Muscle of back (tissue), 11 donors: Measurements from ENCODE around the gene GPX8. TPM values are rescaled to one million over a fixed set of nuclear protein-coding genes. Genes with fewer than 3 reads are reported as not detected.

Experiments
- DNase-seq, 3 donors: peaks; one replicate each; pipeline versions ENCODE4 v3.0.0 to v3.0.0-alpha.2; 2013
- polyA plus RNA-seq, 10 donors: library from polyadenylated mRNA; unstranded; fragments of 120-200 nt; gene quantifications; one replicate each; pipeline ENCODE4 v1.2.1, GENCODE V29; 2013; ENCODE audit not compliant: insufficient read length in 10 of 10

GPX8 gene
- polyA plus RNA-seq, 10 donors: 69.0 to 116 (median 80.3) TPM

DNA sequence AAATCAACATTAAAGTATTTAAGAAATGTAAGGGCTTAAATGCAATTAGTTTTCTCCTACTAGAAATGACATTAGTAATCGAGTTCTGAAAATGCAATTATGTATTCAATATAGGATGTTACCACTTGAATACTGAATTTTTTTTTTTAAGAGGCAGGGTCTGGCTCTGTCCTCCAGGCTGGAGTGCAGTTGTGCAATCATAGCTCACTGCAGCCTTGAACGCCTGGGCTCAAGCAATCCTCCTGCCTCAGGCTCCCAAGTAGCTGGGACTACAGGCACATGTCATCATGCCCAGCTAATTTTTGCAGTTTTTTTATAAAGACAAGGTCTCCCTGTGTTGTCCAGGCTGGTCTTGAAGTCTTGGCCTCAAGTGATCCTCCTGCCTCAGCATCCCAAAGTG is 11.5 kb downstream of the GPX8 start:
- DNase-seq: no peak

DNA sequence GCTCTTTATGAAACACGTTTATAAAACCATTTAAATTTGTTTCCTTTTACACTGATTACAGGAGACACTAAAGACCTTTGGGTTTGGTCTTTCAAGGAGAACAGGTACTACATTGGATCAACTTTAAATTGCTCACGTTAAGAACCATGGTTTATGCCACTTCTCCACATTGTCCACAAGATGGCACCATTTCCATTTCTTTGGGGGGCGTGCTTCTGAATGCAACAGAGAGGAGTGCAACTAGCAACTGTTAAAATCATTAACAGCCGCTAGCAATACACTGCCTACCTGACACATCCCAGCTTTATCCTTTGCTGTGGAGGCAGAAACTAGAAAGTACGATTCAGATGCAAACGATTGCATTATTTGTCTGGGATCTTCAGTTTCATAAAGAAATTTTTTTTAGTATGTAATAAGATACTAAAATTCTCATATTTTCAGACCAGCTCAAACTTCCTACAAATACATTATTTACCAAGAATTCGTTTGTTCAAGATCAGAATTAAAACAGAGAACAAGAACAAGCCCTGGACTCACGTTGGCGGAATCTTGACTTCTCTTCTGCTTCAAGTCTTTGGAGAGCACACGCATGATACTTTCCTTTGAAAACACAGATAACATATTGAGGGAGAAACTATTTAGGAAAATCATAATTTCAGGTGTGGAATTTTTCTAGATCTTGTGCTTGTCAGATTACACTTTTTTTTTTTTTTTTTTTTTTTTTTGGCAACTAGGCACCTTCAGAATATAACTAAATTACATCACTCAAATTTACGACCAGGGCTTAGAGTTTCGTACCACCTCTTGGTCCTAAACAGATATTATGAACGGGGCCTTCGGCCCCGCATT is 12.3 kb downstream of the GPX8 start:
- DNase-seq: peak; percentile 78 to 84 (median 81)

DNA sequence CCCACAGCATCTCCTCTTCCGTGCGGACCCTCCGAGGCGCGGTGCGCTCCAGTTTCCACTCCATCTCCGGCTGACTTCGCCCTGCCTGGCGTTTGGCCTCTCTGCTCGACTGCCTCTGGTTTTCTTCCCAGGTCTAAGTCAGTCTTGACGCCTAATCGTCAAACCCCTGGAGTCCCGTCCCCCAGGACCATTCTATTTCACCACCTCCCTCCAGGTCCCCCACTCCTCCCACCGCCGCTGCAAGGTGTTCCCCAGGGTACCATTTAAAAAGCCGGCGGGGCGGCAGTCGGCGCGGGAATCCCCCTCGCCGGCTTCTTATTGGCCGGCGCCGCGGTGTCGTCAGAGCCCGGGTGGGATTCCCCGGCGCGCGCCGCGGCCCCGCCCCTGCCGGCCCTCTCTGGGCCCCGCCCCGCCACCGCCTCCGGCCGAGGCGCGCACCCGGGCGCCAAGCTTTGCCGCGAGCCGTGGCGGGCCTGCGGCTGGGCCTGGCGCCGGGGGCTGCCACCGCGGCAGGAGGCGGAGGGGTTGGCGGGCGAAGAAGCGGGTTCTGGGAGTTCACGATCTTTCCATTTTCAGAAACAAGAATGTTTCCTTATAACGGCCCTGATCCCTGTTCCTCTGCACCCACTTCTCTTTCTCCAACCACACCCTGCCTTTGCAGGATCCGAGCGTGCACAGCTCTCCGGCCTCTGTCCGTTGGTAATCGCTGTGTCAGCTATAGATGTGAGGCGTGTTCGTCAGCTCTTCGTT is 13.1 kb downstream of the GPX8 start, which contains the start of gene CDC20B:
TSS of gene CDC20B (minus strand) at position 241 of the 750 bp plus-strand sequence. CDS start at position 64, 177 bp downstream.
- peak; percentile 67 to 89 (median 80) for DNase-seq

DNA sequence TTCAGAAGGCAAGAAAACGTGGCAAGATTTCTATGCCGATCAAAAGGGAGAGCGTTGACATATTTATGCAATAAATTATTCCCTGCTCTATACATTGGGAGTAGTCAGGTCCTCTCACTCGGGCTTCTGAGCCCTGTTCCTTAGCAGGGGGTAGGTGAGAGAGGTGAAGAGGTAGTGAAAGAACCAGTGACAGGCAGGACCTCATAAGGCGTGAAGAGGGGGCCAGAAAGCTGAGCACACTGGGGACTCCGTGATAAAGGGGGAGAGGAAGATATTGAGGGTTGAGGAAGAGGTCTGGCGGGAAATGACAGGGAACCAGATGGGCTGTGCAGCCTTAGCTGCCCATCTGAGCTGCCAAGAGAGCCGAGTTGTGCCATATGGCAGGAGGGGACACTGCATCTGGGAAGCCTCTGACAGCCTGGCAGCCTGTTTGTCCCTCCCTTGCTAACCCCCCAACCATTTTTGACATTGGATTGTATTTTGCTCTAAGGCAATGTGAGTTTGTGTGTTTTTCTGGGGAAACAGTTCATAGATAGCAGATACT is 13.8 kb downstream of the GPX8 start:
- peak in 1 of 3 donors; percentile 43 for DNase-seq

DNA sequence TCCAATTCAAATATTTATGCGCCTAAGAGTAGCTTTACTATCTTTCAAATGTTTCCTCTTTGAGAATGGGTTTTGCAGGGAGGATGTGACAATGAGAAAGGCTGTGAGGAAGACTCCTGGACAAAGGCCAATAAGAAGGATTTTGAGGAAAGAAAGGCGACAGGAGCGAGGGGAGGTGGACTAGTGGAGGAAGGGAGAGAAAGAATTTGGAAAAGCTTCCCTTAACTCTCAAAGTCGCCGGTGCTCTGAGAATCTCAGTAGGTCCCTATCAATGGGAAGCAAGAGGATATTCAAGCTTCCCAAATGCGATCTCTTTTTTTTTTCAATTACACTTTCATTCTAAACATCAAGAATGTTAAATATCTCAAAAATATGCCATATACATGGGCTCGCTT is 15.8 kb downstream of the GPX8 start:
- peak in 1 of 3 donors; percentile 41 for DNase-seq

DNA sequence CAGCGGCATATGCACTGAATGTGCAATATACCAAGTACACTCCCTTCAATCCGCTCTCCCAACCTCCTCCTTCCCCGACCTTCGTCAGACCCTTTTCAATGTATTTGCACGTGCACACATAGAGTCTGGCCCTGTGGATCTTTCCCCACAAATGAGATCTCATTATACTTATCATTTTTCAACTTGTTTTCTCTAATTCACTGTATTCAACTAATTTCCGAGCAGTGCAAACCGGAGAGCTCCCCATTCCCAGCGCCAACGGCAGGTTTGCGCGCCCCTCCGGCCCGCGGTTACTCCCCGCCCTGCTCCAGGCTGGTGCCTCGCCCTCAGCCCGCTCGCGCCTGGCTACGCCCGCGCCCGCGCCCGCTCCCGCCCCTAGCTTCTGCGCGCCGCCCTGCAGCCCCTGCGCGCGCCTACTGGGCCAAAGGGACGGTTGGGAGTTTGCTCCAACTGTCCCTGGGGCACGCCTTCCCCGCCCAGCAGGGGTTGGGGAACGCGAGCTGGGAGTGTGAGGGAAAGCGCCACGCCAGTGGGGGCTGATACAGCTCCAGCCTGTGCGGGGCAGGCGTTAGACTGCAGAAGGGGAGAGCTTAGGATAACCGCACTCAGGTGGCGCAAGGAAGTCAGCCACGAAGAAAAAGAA is 16.3 kb downstream of the GPX8 start:
- peak in 1 of 3 donors; percentile 65 for DNase-seq

DNA sequence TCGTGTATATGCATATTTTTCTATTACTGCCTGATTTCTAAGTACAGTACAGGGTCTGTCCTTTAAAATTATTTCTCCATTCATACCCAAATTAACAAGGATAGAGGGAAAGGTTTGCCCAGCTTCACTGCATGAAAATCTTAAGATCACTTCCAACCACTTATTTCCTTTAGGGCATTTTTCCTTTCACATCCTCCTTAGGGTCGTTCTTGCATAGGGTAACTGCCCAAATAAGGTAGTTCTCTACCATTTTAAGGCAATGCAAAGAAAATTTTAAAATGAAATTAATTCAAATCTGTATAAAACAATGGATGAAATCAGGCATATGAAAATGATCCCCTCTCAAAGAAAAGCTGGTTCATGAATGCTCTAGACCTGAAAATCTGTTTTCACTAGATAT is 17.1 kb downstream of the GPX8 start:
- no peak for DNase-seq

DNA sequence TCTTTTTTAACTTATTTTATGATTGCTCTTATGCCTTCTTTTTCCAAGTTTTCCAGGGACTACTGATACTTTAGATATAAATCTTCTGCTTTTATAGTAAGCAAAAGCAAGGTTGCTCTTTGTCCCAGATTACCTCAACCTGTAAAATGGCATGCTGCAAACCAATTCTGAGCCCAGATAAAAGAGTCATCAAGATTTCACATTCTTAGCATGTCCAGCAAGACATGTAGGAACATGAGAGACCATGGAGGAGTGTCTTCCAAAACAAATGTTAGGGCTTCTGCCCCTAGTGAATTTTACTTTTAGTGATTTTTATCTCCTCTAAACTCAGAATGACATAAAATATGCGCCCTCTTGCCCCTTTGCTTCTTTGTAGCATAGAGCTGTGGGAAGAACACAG is 20.0 kb downstream of the GPX8 start:
- DNase-seq: no peak

DNA sequence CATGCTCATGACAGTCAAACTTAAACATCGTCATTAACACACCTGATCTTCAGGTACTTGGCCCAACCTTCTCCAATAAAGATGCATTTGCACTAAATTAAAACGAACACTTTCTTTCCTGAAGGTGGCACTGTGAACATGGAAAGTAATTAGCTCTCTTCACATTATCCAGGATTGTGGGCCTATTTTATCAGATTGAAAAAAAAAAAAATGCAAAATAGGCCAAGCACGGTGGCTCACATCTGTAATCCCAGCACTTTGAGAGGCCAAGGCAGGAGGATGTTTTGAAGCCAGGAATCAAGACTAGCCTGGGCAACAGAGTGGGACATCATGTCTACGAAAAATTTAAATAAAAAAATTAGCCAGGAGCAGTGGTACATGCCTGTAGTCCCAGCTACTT is 27.4 kb downstream of the GPX8 start:
- DNase-seq: no peak

DNA sequence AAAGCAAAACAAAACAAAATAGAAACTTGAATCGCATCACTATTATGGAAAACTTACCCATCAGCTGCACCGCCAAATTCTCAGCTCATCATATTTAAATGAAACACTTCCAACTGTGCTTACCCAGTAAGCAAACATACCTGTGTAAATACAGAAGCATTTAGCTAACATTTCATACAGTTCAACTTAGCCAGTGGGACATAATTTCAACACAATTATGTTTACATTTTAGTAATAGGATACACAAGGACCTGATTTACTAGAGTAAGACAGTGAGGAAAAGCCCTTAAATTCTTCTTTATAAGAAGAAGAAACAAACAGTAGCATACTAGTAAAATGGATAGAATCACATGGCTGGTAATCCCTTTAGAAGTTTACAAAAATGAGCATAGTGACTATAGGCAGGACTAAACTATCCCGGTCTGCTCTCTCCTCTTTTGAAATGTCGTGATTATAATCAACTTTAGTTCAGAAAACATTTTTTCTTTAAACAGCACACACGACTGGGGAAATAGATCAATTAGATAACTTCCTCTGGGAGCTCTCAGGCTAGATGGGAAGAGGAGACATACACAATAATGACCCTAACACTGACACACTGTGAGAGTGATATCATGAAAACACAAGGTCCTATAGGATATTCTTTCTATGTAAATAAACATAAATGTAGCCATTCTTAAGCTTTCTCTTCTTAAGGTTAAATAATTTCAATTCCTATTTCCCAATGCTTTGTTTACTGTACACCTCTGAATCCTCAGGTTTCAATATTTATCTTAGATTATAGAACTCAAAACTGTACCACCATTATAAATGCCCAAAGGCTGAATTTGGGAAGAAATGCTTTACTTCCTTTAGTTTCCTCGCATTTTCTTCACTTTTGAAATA is 28.9 kb downstream of the GPX8 start:
- no peak for DNase-seq

DNA sequence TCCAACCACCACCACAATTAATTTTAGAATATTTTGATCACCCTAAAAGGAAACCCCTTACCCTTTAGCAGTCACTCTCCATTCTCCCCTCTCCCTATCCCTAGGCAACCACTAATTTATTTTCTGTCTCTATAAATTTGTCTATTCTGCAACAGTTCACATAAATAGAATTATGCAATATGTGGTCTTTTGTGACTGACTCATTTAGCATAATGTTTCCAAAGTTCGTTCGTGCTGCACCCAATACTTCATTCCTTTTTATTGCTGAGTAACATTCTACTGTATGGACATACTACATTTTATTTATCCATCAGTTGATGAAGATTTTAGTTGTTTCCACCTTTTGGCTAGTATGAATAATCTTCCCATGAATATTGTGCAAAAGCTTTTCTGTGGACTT is 31.2 kb downstream of the GPX8 start:
- no peak for DNase-seq

DNA sequence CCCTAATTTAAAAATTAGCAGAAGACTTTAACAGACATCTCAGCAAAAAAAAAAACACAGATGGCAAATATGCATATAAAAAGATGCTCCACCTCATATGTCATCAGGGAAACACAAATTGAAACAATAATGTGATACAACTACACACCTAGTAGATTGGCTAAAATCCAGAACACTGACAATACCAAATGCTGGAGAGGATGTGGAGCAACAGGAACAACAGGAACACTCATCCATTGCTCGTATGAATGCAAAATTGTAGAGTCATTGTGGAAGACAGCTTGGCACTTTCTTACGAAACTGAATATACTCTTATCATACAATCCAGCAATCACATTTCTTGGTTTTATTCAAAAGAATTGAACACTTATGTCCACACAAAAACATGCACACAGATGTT is 45.0 kb downstream of the GPX8 start:
- DNase-seq: no peak

DNA sequence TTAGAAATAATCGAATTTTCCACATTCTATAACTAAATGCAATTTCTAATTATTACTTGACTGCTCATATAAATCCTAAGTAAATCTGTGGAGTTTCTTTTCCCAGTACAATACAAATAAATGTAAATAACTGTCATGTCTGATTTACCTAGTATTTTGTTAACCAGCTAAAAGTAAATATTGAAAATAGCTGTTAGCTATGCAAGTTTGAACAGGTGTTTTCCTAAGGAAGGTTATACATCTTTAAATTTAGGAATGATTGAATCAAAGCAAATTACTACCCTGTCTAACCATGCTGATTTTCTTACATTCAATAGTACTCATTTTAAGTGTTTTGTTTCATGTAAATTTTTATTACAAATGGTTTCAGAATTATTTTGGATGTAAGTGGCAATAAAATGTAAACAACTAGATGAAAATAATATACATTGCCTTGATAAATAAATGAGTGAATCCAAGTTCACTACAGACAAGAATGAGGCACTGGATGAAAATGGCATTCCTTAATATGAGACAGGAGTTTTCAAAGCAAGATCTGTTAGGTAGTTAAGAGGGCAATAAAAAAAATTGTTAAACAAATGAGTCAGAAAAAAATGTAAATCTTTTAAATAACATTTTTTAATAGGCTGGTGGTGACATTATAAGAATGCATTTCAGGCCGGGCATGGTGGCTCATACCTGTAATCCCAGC is 51.4 kb downstream of the GPX8 start:
- no peak for DNase-seq

Other genes starting within 250 kb of the GPX8 start
- 1 to 10 TPM; 2.3 to 8.8 (median 3.6) TPM for gene ESM1, start 174.6 kb upstream of the GPX8 start, polyA plus RNA-seq
- gene GZMK, start 135.9 kb upstream of the GPX8 start, polyA plus RNA-seq: 1 to 10 TPM in 1 of 10 donors, under 1 TPM in 4, not detected in 5; 0.14 to 3.0 (median 0.53) TPM
- gene GZMA, start 57.5 kb upstream of the GPX8 start, polyA plus RNA-seq: 1 to 10 TPM in 6 of 10 donors, under 1 TPM in 3, not detected in 1; 0.29 to 3.6 (median 1.3) TPM
- gene CDC20B, start 13.0 kb downstream of the GPX8 start, polyA plus RNA-seq: under 1 TPM in 4 of 10 donors, not detected in 6; 0.08 to 0.13 (median 0.10) TPM
- gene MCIDAS, start 67.1 kb downstream of the GPX8 start, polyA plus RNA-seq: not detected
- under 1 TPM in 9 of 10 donors, not detected in 1; 0.09 to 0.45 (median 0.22) TPM for gene CCNO, start 73.4 kb downstream of the GPX8 start, polyA plus RNA-seq
- gene DHX29, start 147.5 kb downstream of the GPX8 start, polyA plus RNA-seq: 10 to 100 TPM; 23.5 to 34.5 (median 28.8) TPM
- gene MTREX, start 147.8 kb downstream of the GPX8 start, polyA plus RNA-seq: 10 to 100 TPM; 54.8 to 79.6 (median 65.4) TPM